ENCODE data around the gene KIF24. TPM values are rescaled to one million over a fixed set of nuclear protein-coding genes. Genes with fewer than 3 reads are reported as not detected.

KIF24 gene
- total RNA-seq, 2 donors from 2014 or later, result 0.56 to 1.1 TPM

GRCh38 chr9:34349324-34349723, 20.3 kb upstream of the KIF24 start:
- H3K27me3 ChIP-seq (replicated peaks; ENCODE audit: insufficient read depth), result no peaks in the 10 kb centered on the region
- no peak for DNase-seq (ENCODE audit: low spot score)

DNA sequence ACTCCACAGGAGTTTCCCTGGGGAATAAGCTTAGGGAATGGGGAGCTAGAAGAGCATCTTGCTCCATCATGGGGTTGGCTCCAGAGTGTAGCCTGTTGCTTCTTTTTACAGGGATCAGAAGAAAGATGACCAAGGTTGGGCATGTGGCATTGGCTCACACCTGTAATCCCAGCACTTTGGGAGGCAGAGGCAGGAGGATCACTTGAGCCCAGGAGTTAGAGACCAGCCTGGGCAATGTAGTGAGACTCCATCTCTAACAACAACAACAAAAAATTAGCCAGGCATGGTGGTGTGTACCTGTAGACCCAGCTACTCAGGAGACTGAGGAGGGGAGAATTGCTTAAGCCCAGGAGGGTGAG, 18.7 kb upstream of the KIF24 start:
- Histone ChIP-seq H3K27me3 (replicated peaks; ENCODE audit: insufficient read depth) (no peaks in the 10 kb centered on the region), H3K9me3 (no peaks in the 10 kb centered on the region), H3K27ac (peak overlapping the region; percentile 69 to 97), H3K4me1 (ENCODE audit: control insufficient read depth in 1 of 2, low read depth in 2 of 2) (peaks cover 21 to 49% of the 10 kb centered on the region in 2 donors), H3K4me3 (no peak overlapping the region), H3K36me3 (no peaks in the 10 kb centered on the region)
- TF ChIP-seq CTCF (IDR thresholded peaks at IDR 0.05), result no peak
- DNase-seq (ENCODE audit: low spot score), result no peak
- ATAC-seq (ENCODE audit: insufficient number of reproducible peaks, low FRiP score, low read depth), result no peak

More at GRCh38 chr9:34349324-34349723, 20.3 kb upstream of the KIF24 start:
- Histone ChIP-seq H3K4me3 (no peak overlapping the region), H3K9me3 (no peaks in the 10 kb centered on the region), H3K36me3 (no peaks in the 10 kb centered on the region), H3K27ac (no peak overlapping the region), H3K4me1 (ENCODE audit: control insufficient read depth in 1 of 2, low read depth in 2 of 2) (peaks cover 10 to 33% of the 10 kb centered on the region in 2 donors)
- TF ChIP-seq CTCF (IDR thresholded peaks at IDR 0.05), result no peak
- ATAC-seq (ENCODE audit: insufficient number of reproducible peaks, low FRiP score, low read depth), result no peak

GRCh38 chr9:34346873-34347799, 18.1 kb upstream of the KIF24 start:
- Histone ChIP-seq H3K4me1 (ENCODE audit: control insufficient read depth in 1 of 2, low read depth in 2 of 2) (peaks cover 26 to 55% of the 10 kb centered on the region in 2 donors), H3K27me3 (replicated peaks; ENCODE audit: insufficient read depth) (no peaks in the 10 kb centered on the region), H3K9me3 (no peaks in the 10 kb centered on the region), H3K27ac (peak overlapping the region; percentile 69 to 97), H3K4me3 (no peak overlapping the region), H3K36me3 (no peaks in the 10 kb centered on the region)
- ATAC-seq (ENCODE audit: insufficient number of reproducible peaks, low FRiP score, low read depth), result no peak
- no peak for TF ChIP-seq CTCF (IDR thresholded peaks at IDR 0.05)
- no peak for DNase-seq (ENCODE audit: low spot score)

- Histone ChIP-seq H3K9me3 (no peaks in the 10 kb centered on the region), H3K4me3 (no peak overlapping the region), H3K27me3 (replicated peaks; ENCODE audit: insufficient read depth) (no peaks in the 10 kb centered on the region), H3K27ac (peak overlapping the region; percentile 83 to 97), H3K4me1 (ENCODE audit: control insufficient read depth in 1 of 2, low read depth in 2 of 2) (peaks cover 26 to 65% of the 10 kb centered on the region in 2 donors), H3K36me3 (peaks cover 12% of the 10 kb centered on the region)
- TF ChIP-seq CTCF (IDR thresholded peaks at IDR 0.05), result no peak
- no peak for ATAC-seq (ENCODE audit: insufficient number of reproducible peaks, low FRiP score, low read depth)
- DNase-seq (ENCODE audit: low spot score), result no peak
Observed at GRCh38 chr9:34343605-34344004, 14.5 kb upstream of the KIF24 start.

- Histone ChIP-seq H3K4me3 (no peak overlapping the region), H3K36me3 (peaks cover 13% of the 10 kb centered on the region), H3K9me3 (no peaks in the 10 kb centered on the region), H3K4me1 (ENCODE audit: control insufficient read depth in 1 of 2, low read depth in 2 of 2) (peaks cover 26 to 65% of the 10 kb centered on the region in 2 donors), H3K27ac (peak overlapping the region; percentile 83 to 97), H3K27me3 (replicated peaks; ENCODE audit: insufficient read depth) (no peaks in the 10 kb centered on the region)
- ATAC-seq (ENCODE audit: insufficient number of reproducible peaks, low FRiP score, low read depth) (peak; percentile 35), DNase-seq (ENCODE audit: low spot score) (peak; percentile 49)
- TF ChIP-seq CTCF (IDR thresholded peaks at IDR 0.05), result no peak
Observed at GRCh38 chr9:34343090-34343489, 14.0 kb upstream of the KIF24 start.
